ENCODE measurements around the gene U2SURP. TPM values are rescaled to one million over a fixed set of nuclear protein-coding genes. Genes with fewer than 3 reads are reported as not detected.
"Not testable (repeated sequence)": the region's sequence is repeated elsewhere in the genome, so short reads cannot be mapped to it uniquely, and the experiment has no call there.

Gene U2SURP
- total RNA-seq, 1 donor from 2014 or later = 22.5 TPM

GRCh38 chr3:143011705-143012104 lies 10.3 kb downstream of the U2SURP start:
- DNase-seq (ENCODE audit: low read depth in 2 of 2) = no peak

GRCh38 chr3:143014921-143015320 lies 13.6 kb downstream of the U2SURP start:
- no peak for DNase-seq (ENCODE audit: low read depth in 2 of 2)

- DNase-seq (ENCODE audit: low read depth in 2 of 2) = peak in 1 of 2 donors; percentile 28
These were observed 15.1 kb downstream of the U2SURP start for GRCh38 chr3:143016321-143016972.

GRCh38 chr3:143024351-143024960 lies 23.1 kb downstream of the U2SURP start:
- DNase-seq (ENCODE audit: low read depth in 2 of 2) = no peak

GRCh38 chr3:143031327-143031726 lies 30.0 kb downstream of the U2SURP start:
- DNase-seq (ENCODE audit: low read depth in 2 of 2) = no peak

GRCh38 chr3:143031796-143032387 lies 30.5 kb downstream of the U2SURP start:
- DNase-seq (ENCODE audit: low read depth in 2 of 2) = not testable (repeated sequence)

GRCh38 chr3:143035466-143036211 lies 34.3 kb downstream of the U2SURP start:
- peak in 1 of 2 donors; percentile 17 for DNase-seq (ENCODE audit: low read depth in 2 of 2)

- no peak for DNase-seq (ENCODE audit: low read depth in 2 of 2)
These were observed 35.2 kb downstream of the U2SURP start for GRCh38 chr3:143036557-143036956.

- DNase-seq (ENCODE audit: low read depth in 2 of 2) = no peak
These were observed 36.5 kb downstream of the U2SURP start for GRCh38 chr3:143037867-143038266.

GRCh38 chr3:143040261-143040879 lies 39.0 kb downstream of the U2SURP start:
- DNase-seq (ENCODE audit: low read depth in 2 of 2) = peak; percentile 10 to 46

GRCh38 chr3:143041903-143042302 lies 40.5 kb downstream of the U2SURP start:
- no peak for DNase-seq (ENCODE audit: low read depth in 2 of 2)

GRCh38 chr3:143045639-143046038 lies 44.3 kb downstream of the U2SURP start:
- DNase-seq (ENCODE audit: low read depth in 2 of 2) = no peak

- DNase-seq (ENCODE audit: low read depth in 2 of 2) = not testable (repeated sequence)
These were observed 44.7 kb downstream of the U2SURP start for GRCh38 chr3:143046075-143046474.

GRCh38 chr3:143054011-143054410 lies 52.6 kb downstream of the U2SURP start:
- DNase-seq (ENCODE audit: low read depth in 2 of 2) = no peak

- no peak for DNase-seq (ENCODE audit: low read depth in 2 of 2)
These were observed 55.0 kb downstream of the U2SURP start for GRCh38 chr3:143056372-143056771.

GRCh38 chr3:143060906-143061305 lies 59.5 kb downstream of the U2SURP start:
- no peak for DNase-seq (ENCODE audit: low read depth in 2 of 2)

GRCh38 chr3:143063018-143063417 lies 61.6 kb downstream of the U2SURP start:
- peak in 1 of 2 donors; percentile 60 for DNase-seq (ENCODE audit: low read depth in 2 of 2)

GRCh38 chr3:143064777-143065176 lies 63.4 kb downstream of the U2SURP start:
- no peak for DNase-seq (ENCODE audit: low read depth in 2 of 2)

- DNase-seq (ENCODE audit: low read depth in 2 of 2) = no peak
These were observed 64.0 kb downstream of the U2SURP start for GRCh38 chr3:143065364-143065763.

GRCh38 chr3:143066033-143066432 lies 64.7 kb downstream of the U2SURP start:
- no peak for DNase-seq (ENCODE audit: low read depth in 2 of 2)

GRCh38 chr3:143067201-143067600 lies 65.8 kb downstream of the U2SURP start:
- no peak for DNase-seq (ENCODE audit: low read depth in 2 of 2)

- no peak for DNase-seq (ENCODE audit: low read depth in 2 of 2)
These were observed 66.7 kb downstream of the U2SURP start for GRCh38 chr3:143068059-143068458.

Data from dermis microvascular lymphatic vessel endothelial cell (primary cell).